ENCODE data around the gene MT1E.

- TF ChIP-seq EZH2 (IDR thresholded peaks at IDR 0.05; ENCODE audit: borderline replicate concordance, insufficient read depth, low read depth, low read length, poor library complexity, severe bottlenecking) (no peak), CTCF (IDR thresholded peaks at IDR 0.05) (no peak)
Measured at GRCh38 chr16:56606071-56606475, 19.5 kb upstream of the MT1E start.
